D721Med (cell line): ENCODE data around the gene CHAMP1.

Experiments
- DNase-seq: peaks from one replicate; pipeline ENCODE4 v3.0.0; 2011; ENCODE audit warnings: low spot score; ENCODE audit not compliant: insufficient read length
- FAIRE-seq: peaks from 2 replicates; lab custom pipeline; 2011; peaks lifted over from hg19 to GRCh38; lab: Jason Lieb, UNC
- CTCF ChIP-seq: IDR thresholded peaks from 2 replicates; pipeline ENCODE4 v1.5.1; 2012; ENCODE audit warnings: mild to moderate bottlenecking, control low read depth; ENCODE audit not compliant: insufficient read depth; ENCODE audit errors: missing control alignments

Gene CHAMP1

GRCh38 chr13:114275304-114275703 lies 39.0 kb upstream of the CHAMP1 start:
- no peak for FAIRE-seq
- TF ChIP-seq CTCF: no peak

GRCh38 chr13:114279146-114279545 lies 35.2 kb upstream of the CHAMP1 start:
- DNase-seq: no peak
- FAIRE-seq: no peak
- TF ChIP-seq CTCF: no peak

More at GRCh38 chr13:114275304-114275703, 39.0 kb upstream of the CHAMP1 start:
- no peak for DNase-seq

GRCh38 chr13:114279758-114280355 lies 34.4 kb upstream of the CHAMP1 start:
- FAIRE-seq (no peak), DNase-seq (no peak)
- no peak for TF ChIP-seq CTCF

- TF ChIP-seq CTCF: no peak
- peak; percentile 51 for DNase-seq
- no peak for FAIRE-seq
Observed at GRCh38 chr13:114281351-114282040, 32.8 kb upstream of the CHAMP1 start, which contains the start of gene UPF3A. Gene UPF3A (plus strand): TSS chr13:114281601. CDS start chr13:114281640, 39 bp downstream.

GRCh38 chr13:114282041-114282670 lies 32.1 kb upstream of the CHAMP1 start:
- no peak for DNase-seq
- no peak for FAIRE-seq
- TF ChIP-seq CTCF: no peak

- DNase-seq: no peak
- FAIRE-seq: no peak
- no peak for TF ChIP-seq CTCF
Observed at GRCh38 chr13:114283576-114283975, 30.7 kb upstream of the CHAMP1 start.
